Mammary epithelial cell (primary cell): ENCODE data around the gene RELN.

Source experiments
- EZH2 ChIP-seq: IDR thresholded peaks from 2 replicates; pipeline ENCODE4 v1.6.1; 2012; ENCODE audit warnings: low read length, inconsistent platforms, borderline replicate concordance
- TF ChIP-seq, protein P1 (sequence below), 2 donors: IDR thresholded peaks in 1 of 2; conservative IDR thresholded peaks in 1 of 2; 2 replicates each; pipeline ENCODE4 v1.5.1; 2011 to 2012; ENCODE audit warnings: inconsistent platforms in 2 of 2, low read length in 2 of 2, mild to moderate bottlenecking in 2 of 2, control low read depth in 1 of 2, low read depth in 1 of 2; ENCODE audit not compliant: insufficient read depth in 1 of 2; ENCODE audit errors: extremely low read depth in 1 of 2

DNA sequence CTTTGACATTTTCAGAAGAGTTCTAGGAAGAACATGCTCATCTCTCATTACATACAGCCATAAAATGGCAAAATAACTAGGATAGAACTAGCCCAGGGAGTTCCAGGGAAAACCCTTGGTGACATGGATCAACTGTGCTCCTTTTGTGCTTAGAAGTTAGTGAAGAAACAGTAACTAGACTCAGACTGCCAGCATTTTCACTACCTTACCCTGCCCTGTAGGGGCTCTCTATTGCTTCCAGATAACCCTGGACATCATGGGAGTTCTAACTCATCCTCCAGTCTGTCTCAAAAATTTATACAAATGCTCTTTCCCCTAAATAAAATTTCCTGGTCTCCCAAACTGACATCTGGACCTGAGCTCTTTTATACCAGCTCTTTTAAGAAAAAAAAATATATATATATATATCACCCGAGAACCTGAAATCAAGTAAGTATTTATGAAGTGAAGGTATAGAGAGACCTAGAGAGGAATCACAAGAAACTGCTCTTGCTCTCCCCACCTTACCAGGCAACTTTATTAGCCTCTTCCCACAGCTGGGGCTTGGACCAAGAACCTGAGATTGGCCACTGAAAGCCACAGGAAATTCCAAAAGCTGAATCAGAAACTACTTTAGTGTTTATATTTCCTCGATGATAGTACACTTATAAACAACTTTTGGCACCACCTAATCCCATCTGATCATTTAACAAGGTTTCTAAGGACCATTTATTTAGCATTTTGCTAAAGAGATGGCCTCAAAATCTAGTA, 101.4 kb downstream of the RELN start:
- TF ChIP-seq, protein P1, sequence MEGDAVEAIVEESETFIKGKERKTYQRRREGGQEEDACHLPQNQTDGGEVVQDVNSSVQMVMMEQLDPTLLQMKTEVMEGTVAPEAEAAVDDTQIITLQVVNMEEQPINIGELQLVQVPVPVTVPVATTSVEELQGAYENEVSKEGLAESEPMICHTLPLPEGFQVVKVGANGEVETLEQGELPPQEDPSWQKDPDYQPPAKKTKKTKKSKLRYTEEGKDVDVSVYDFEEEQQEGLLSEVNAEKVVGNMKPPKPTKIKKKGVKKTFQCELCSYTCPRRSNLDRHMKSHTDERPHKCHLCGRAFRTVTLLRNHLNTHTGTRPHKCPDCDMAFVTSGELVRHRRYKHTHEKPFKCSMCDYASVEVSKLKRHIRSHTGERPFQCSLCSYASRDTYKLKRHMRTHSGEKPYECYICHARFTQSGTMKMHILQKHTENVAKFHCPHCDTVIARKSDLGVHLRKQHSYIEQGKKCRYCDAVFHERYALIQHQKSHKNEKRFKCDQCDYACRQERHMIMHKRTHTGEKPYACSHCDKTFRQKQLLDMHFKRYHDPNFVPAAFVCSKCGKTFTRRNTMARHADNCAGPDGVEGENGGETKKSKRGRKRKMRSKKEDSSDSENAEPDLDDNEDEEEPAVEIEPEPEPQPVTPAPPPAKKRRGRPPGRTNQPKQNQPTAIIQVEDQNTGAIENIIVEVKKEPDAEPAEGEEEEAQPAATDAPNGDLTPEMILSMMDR (conservative IDR thresholded peaks at IDR 0.05 in 1 of 2, IDR thresholded peaks at IDR 0.05 in 1 of 2; ENCODE audit: extremely low read depth in 1 of 2, insufficient read depth in 1 of 2, low read depth in 1 of 2, low read length in 2 of 2) = peak in 1 of 2 donors; percentile 14
- no peak for TF ChIP-seq EZH2
